Osteoblast (primary cell): ENCODE results near the gene FAM3A. TPM values are rescaled to one million over a fixed set of nuclear protein-coding genes. Genes with fewer than 3 reads are reported as not detected.

Experiments
- DNase-seq: peaks from one replicate; pipeline ENCODE4 v3.0.0; 2011; ENCODE audit warnings: low spot score, mixed read lengths; ENCODE audit not compliant: insufficient read length; ENCODE audit errors: missing footprints
- H2AFZ ChIP-seq: 2 replicates; pipeline ENCODE4 v1.6.0; 2011; ENCODE audit warnings: mild to moderate bottlenecking, low read length
- H3K27ac ChIP-seq: 2 replicates; pipeline ENCODE4 v1.5.1; 2011; ENCODE audit warnings: mild to moderate bottlenecking, low read depth, low read length, moderate library complexity
- H3K27me3 ChIP-seq: 2 replicates; pipeline ENCODE4 v1.6.0; 2012; ENCODE audit warnings: mild to moderate bottlenecking, control low read depth, inconsistent platforms, low read length, moderate library complexity; ENCODE audit not compliant: insufficient read depth
- H3K36me3 ChIP-seq: 2 replicates; pipeline ENCODE4 v1.5.1; 2011; ENCODE audit warnings: mild to moderate bottlenecking, low read length, control low read depth, moderate library complexity; ENCODE audit not compliant: insufficient read depth
- H3K4me1 ChIP-seq: 2 replicates; pipeline ENCODE4 v1.5.1; 2011; ENCODE audit warnings: mild to moderate bottlenecking, low read length, control low read depth, moderate library complexity; ENCODE audit not compliant: insufficient read depth
- H3K4me2 ChIP-seq: 2 replicates; pipeline ENCODE4 v1.6.0; 2011; ENCODE audit warnings: mild to moderate bottlenecking, low read length; ENCODE audit not compliant: insufficient read depth
- H3K4me3 ChIP-seq: fragments of 200-600 bp; sonication (generic); 3 replicates; pipeline ENCODE4 v1.5.1; 2012; ENCODE audit warnings: mild to moderate bottlenecking, low read length, inconsistent platforms; ENCODE audit not compliant: insufficient read depth
- H3K79me2 ChIP-seq: 2 replicates; pipeline ENCODE4 v1.6.0; 2012; ENCODE audit warnings: mild to moderate bottlenecking, low read length, control low read depth, inconsistent platforms; ENCODE audit not compliant: insufficient read depth
- H3K9me3 ChIP-seq: 2 replicates; pipeline ENCODE4 v1.5.1; 2011; ENCODE audit warnings: low read depth, low read length, control low read depth
- H4K20me1 ChIP-seq: 2 replicates; pipeline ENCODE4 v1.6.0; 2012; ENCODE audit warnings: mild to moderate bottlenecking, low read length, control low read depth; ENCODE audit not compliant: insufficient read depth
- CTCF ChIP-seq: IDR thresholded peaks from 2 replicates; pipeline ENCODE4 v1.5.1; 2011; ENCODE audit warnings: mild to moderate bottlenecking, low read depth, low read length, moderate library complexity; ENCODE audit errors: extremely low read depth
- total RNA-seq: library from RNA; depleted of rRNA; stranded (reverse); fragments of >200 nt; gene quantifications from 2 replicates; pipeline ENCODE4 v1.2.3, GENCODE V29; 2012

FAM3A gene
- total RNA-seq, 1 donor, result 21.4 TPM

- Histone ChIP-seq H4K20me1 (peaks cover 5% of the 10 kb centered on the region), H3K4me2 (no peak overlapping the region), H3K36me3 (peaks cover 22% of the 10 kb centered on the region), H3K4me3 (no peak overlapping the region), H3K9me3 (no peaks in the 10 kb centered on the region), H3K4me1 (no peaks in the 10 kb centered on the region), H3K27me3 (no peaks in the 10 kb centered on the region), H2AFZ (no peak overlapping the region), H3K27ac (no peak overlapping the region), H3K79me2 (peaks cover 2% of the 10 kb centered on the region)
- no peak for TF ChIP-seq CTCF
- no peak for DNase-seq
Measured at GRCh38 chrX:154469114-154469513, 46.9 kb downstream of the FAM3A start.

DNA sequence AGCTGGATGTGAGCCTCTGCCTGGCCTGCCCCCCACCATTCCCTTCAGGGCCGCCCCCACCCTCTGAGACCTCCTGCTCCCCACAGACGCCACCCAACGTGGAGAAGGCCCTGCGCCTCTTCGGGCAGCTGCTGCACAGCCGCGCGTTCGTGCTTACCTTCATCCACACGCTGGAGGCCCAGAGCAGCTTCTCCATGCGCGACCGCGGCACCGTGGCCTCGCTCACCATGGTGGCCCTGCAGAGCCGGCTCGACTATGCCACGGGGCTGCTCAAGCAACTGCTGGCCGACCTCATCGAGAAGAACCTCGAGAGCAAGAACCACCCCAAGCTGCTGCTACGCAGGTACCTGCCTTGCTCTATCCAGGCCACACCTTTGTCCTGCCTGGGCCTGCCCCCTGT lies 47.8 kb downstream of the FAM3A start:
- Histone ChIP-seq H3K4me2 (no peak overlapping the region), H3K27ac (no peak overlapping the region), H3K27me3 (no peaks in the 10 kb centered on the region), H3K36me3 (peaks cover 18% of the 10 kb centered on the region), H3K4me1 (no peaks in the 10 kb centered on the region), H3K79me2 (peaks cover 7% of the 10 kb centered on the region), H4K20me1 (peaks cover 10% of the 10 kb centered on the region), H3K4me3 (no peak overlapping the region), H3K9me3 (no peaks in the 10 kb centered on the region), H2AFZ (no peak overlapping the region)
- DNase-seq, result no peak
- no peak for TF ChIP-seq CTCF

- Histone ChIP-seq H3K4me2 (no peak overlapping the region), H3K4me3 (no peak overlapping the region), H2AFZ (no peak overlapping the region), H3K27me3 (no peaks in the 10 kb centered on the region), H4K20me1 (peaks cover 16% of the 10 kb centered on the region), H3K9me3 (no peaks in the 10 kb centered on the region), H3K4me1 (no peaks in the 10 kb centered on the region), H3K27ac (no peak overlapping the region), H3K79me2 (peaks cover 14% of the 10 kb centered on the region), H3K36me3 (peaks cover 23% of the 10 kb centered on the region)
- no peak for TF ChIP-seq CTCF
- no peak for DNase-seq
Measured at GRCh38 chrX:154467556-154467955, 48.5 kb downstream of the FAM3A start.

DNA sequence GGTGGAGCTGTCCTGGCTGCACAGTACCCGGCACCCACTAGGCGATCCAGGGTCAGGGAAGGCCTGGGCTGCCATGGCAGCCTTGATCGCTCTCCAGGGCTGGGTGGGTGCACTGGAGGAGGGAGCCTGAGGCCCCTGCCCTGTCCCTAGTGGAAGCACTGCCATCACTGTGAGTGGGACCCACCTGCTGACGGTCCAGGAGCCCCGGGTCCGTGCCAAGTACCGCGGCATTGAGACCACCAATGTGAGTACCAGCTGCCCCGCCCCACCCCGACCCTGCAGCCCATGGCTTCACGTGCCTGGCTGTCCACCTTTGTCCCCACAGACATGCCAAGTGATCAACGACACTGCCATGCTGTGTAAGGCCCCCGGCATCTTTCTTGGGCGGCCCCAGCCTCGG lies 49.1 kb downstream of the FAM3A start:
- Histone ChIP-seq H3K4me2 (no peak overlapping the region), H3K27ac (no peak overlapping the region), H3K4me3 (no peak overlapping the region), H3K27me3 (no peaks in the 10 kb centered on the region), H4K20me1 (peaks cover 22% of the 10 kb centered on the region), H2AFZ (no peak overlapping the region), H3K9me3 (no peaks in the 10 kb centered on the region), H3K79me2 (peaks cover 20% of the 10 kb centered on the region), H3K4me1 (no peaks in the 10 kb centered on the region), H3K36me3 (peaks cover 24% of the 10 kb centered on the region)
- no peak for DNase-seq
- TF ChIP-seq CTCF, result no peak
